ENCODE results near the gene HIPK2.

The HIPK2 gene

GRCh38 chr7:139752604-139753003, 25.2 kb downstream of the HIPK2 start:
- DNase-seq (ENCODE audit: low read depth): no peak

- no peak for DNase-seq (ENCODE audit: low read depth)
These were observed 25.6 kb downstream of the HIPK2 start for GRCh38 chr7:139752148-139752547.

- no peak for DNase-seq (ENCODE audit: low read depth)
These were observed 27.2 kb downstream of the HIPK2 start for GRCh38 chr7:139750459-139751095.

GRCh38 chr7:139749545-139749944, 28.3 kb downstream of the HIPK2 start:
- no peak for DNase-seq (ENCODE audit: low read depth)

- DNase-seq (ENCODE audit: low read depth): no peak
These were observed 28.9 kb downstream of the HIPK2 start for GRCh38 chr7:139748941-139749340.

- no peak for DNase-seq (ENCODE audit: low read depth)
These were observed 29.4 kb downstream of the HIPK2 start for GRCh38 chr7:139748373-139748765.

- no peak for DNase-seq (ENCODE audit: low read depth)
These were observed 30.0 kb downstream of the HIPK2 start for GRCh38 chr7:139747662-139748372.

- no peak for DNase-seq (ENCODE audit: low read depth)
These were observed 31.1 kb downstream of the HIPK2 start for GRCh38 chr7:139746652-139747051.

- DNase-seq (ENCODE audit: low read depth): no peak
These were observed 32.1 kb downstream of the HIPK2 start for GRCh38 chr7:139745678-139746143.

GRCh38 chr7:139744768-139745677, 32.8 kb downstream of the HIPK2 start:
- DNase-seq (ENCODE audit: low read depth): no peak

- DNase-seq (ENCODE audit: low read depth): no peak
These were observed 33.6 kb downstream of the HIPK2 start for GRCh38 chr7:139743967-139744767.

GRCh38 chr7:139743267-139743966, 34.4 kb downstream of the HIPK2 start:
- no peak for DNase-seq (ENCODE audit: low read depth)

- no peak for DNase-seq (ENCODE audit: low read depth)
These were observed 35.9 kb downstream of the HIPK2 start for GRCh38 chr7:139741789-139742344.

- DNase-seq (ENCODE audit: low read depth): no peak
These were observed 36.6 kb downstream of the HIPK2 start for GRCh38 chr7:139741239-139741638.

GRCh38 chr7:139739863-139740597, 37.8 kb downstream of the HIPK2 start:
- no peak for DNase-seq (ENCODE audit: low read depth)

- DNase-seq (ENCODE audit: low read depth): no peak
These were observed 39.0 kb downstream of the HIPK2 start for GRCh38 chr7:139738772-139739171.

GRCh38 chr7:139738101-139738489, 39.7 kb downstream of the HIPK2 start:
- no peak for DNase-seq (ENCODE audit: low read depth)

- no peak for DNase-seq (ENCODE audit: low read depth)
These were observed 40.3 kb downstream of the HIPK2 start for GRCh38 chr7:139737221-139738100.

- DNase-seq (ENCODE audit: low read depth): no peak
These were observed 41.7 kb downstream of the HIPK2 start for GRCh38 chr7:139735912-139736595.
